Erythroblast (primary cell): ENCODE measurements around the gene MS4A10.

ENCODE experiments used
- GATA1 ChIP-seq: IDR thresholded peaks from 2 replicates; pipeline ENCODE4 v1.6.1; 2011; ENCODE audit warnings: low read depth, mild to moderate bottlenecking, control low read depth, low read length, moderate library complexity
- POLR2A ChIP-seq: IDR thresholded peaks from 2 replicates; pipeline ENCODE4 v1.6.1; 2011; ENCODE audit warnings: mild to moderate bottlenecking, low read length

DNA sequence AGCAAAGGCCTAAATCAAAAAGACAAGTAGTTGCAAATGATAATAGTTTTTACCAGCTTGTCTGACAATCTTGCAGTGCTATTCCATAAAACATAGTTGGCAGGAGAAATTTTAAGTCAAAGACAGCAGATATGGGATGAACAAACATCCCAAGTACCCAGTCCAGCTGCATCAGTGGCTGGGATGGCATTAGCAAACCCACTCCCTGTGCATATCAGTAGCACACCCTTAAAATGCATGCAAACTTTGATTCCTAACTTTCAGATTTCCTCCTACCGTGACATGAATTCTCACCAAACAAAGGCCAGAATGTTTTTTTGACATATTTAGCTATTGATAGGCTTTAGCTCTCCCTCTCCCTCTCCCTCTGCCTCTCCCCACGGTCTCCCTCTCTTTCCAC, 29.0 kb downstream of the MS4A10 start:
- TF ChIP-seq POLR2A (no peak), GATA1 (no peak)
